Calu3 (cell line): ENCODE data around the gene KCNK3. TPM values are rescaled to one million over a fixed set of nuclear protein-coding genes. Genes with fewer than 3 reads are reported as not detected.
A peak's percentile ranks its signal among the peaks of the same experiment; 100 is the strongest.

Source experiments
- BruUV-seq: library from RNA; stranded (reverse); fragments of 400-500 nt; replicated peaks from 2 replicates; lab custom pipeline; 2021; lab: Mats Ljungman, UMichigan
- CTCF ChIA-PET: fragments of 300-600 bp; sonication (Branson Sonifier 250); formaldehyde crosslinking; loops from one replicate; lab custom pipeline; 2022; ENCODE audit warnings: antibody characterized with exemption; lab: Charles Lee
- DNase-seq: peaks from one replicate; pipeline ENCODE4 v3.0.0; 2022
- H3K27ac Mint-ChIP-seq: one replicate; pipeline ENCODE4 v1.8.0; 2022; ENCODE audit warnings: mixed read lengths; ENCODE audit not compliant: unreplicated experiment
- H3K27me3 Mint-ChIP-seq: one replicate; pipeline ENCODE4 v1.8.0; 2022; ENCODE audit warnings: mixed read lengths; ENCODE audit not compliant: unreplicated experiment
- H3K36me3 Mint-ChIP-seq: one replicate; pipeline ENCODE4 v1.8.0; 2022; ENCODE audit warnings: mild to moderate bottlenecking, moderate library complexity, mixed read lengths; ENCODE audit not compliant: insufficient read depth, unreplicated experiment
- H3K4me1 Mint-ChIP-seq: one replicate; pipeline ENCODE4 v1.8.0; 2022; ENCODE audit warnings: mild to moderate bottlenecking, low read depth, mixed read lengths; ENCODE audit not compliant: unreplicated experiment
- H3K4me3 Mint-ChIP-seq: one replicate; pipeline ENCODE4 v1.8.0; 2022; ENCODE audit warnings: mild to moderate bottlenecking, low read depth, moderate library complexity, mixed read lengths; ENCODE audit not compliant: unreplicated experiment
- H3K9me3 Mint-ChIP-seq: one replicate; pipeline ENCODE4 v1.8.0; 2022; ENCODE audit warnings: low read depth, mixed read lengths; ENCODE audit not compliant: unreplicated experiment
- CTCF ChIP-seq: fragments of 200-600 bp; IDR thresholded peaks from one replicate; pipeline ENCODE4 v1.8.0; 2022; ENCODE audit warnings: antibody characterized with exemption; ENCODE audit not compliant: unreplicated experiment
- intact Hi-C: fragments of 100-400 bp; cut with micrococcal nuclease; formaldehyde crosslinking; loops from one replicate; pipeline ENCODE4 v1.10.0; 2022; ENCODE audit not compliant: unreplicated experiment
- total RNA-seq: library from RNA; stranded (reverse); gene quantifications from 2 replicates; pipeline ENCODE4 v1.2.3, GENCODE V29; 2022

Gene KCNK3
- total RNA-seq, 1 experiment from 2014 or later, result not detected

- Mint-ChIP-seq H3K4me3 (no peak overlapping the region), H3K27ac (no peak overlapping the region), H3K4me1 (peaks cover 25% of the 10 kb centered on the region), H3K36me3 (peaks cover 7% of the 10 kb centered on the region), H3K27me3 (peaks cover 46% of the 10 kb centered on the region), H3K9me3 (no peaks in the 10 kb centered on the region)
- BruUV-seq, result no TSS peak
- CTCF ChIA-PET, result no interaction called here
- no peak for TF ChIP-seq CTCF
- no peak for DNase-seq
- intact Hi-C loops, result no loop called here
Measured at GRCh38 chr2:26718949-26719686, 26.6 kb downstream of the KCNK3 start.

GRCh38 chr2:26720322-26721114, 28.0 kb downstream of the KCNK3 start:
- no peaks in the 10 kb centered on the region for H3K9me3 Mint-ChIP-seq
- DNase-seq, result peak; percentile 69
- CTCF ChIA-PET, result interaction anchor here (0.9 to 1.3 kb wide), 3 partner anchors 11 to 18 kb away, joined by 3 read pairs; no protein-coding TSS in a partner anchor
- TF ChIP-seq CTCF, result no peak
- peak overlapping the region; percentile 76 for H3K27ac Mint-ChIP-seq
- H3K36me3 Mint-ChIP-seq, result peaks cover 7% of the 10 kb centered on the region
- peaks cover 60% of the 10 kb centered on the region for H3K27me3 Mint-ChIP-seq
- peak overlapping the region; percentile 19 for H3K4me3 Mint-ChIP-seq
- intact Hi-C loops, result no loop called here
- peaks cover 35% of the 10 kb centered on the region for H3K4me1 Mint-ChIP-seq
- no TSS peak for BruUV-seq

GRCh38 chr2:26721115-26722032, 28.9 kb downstream of the KCNK3 start:
- no peaks in the 10 kb centered on the region for H3K9me3 Mint-ChIP-seq
- DNase-seq, result peak; percentile 43
- peaks cover 7% of the 10 kb centered on the region for H3K36me3 Mint-ChIP-seq
- intact Hi-C loops, result no loop called here
- no TSS peak for BruUV-seq
- H3K4me1 Mint-ChIP-seq, result peaks cover 35% of the 10 kb centered on the region
- H3K27me3 Mint-ChIP-seq, result peaks cover 61% of the 10 kb centered on the region
- H3K4me3 Mint-ChIP-seq, result no peak overlapping the region
- no peak overlapping the region for H3K27ac Mint-ChIP-seq
- no peak for TF ChIP-seq CTCF
- CTCF ChIA-PET, result no interaction called here

GRCh38 chr2:26722328-26722727, 29.8 kb downstream of the KCNK3 start:
- peaks cover 56% of the 10 kb centered on the region for H3K27me3 Mint-ChIP-seq
- CTCF ChIA-PET, result no interaction called here
- DNase-seq, result no peak
- peaks cover 7% of the 10 kb centered on the region for H3K36me3 Mint-ChIP-seq
- TF ChIP-seq CTCF, result no peak
- H3K4me3 Mint-ChIP-seq, result no peak overlapping the region
- H3K27ac Mint-ChIP-seq, result no peak overlapping the region
- no peaks in the 10 kb centered on the region for H3K9me3 Mint-ChIP-seq
- no TSS peak for BruUV-seq
- intact Hi-C loops, result no loop called here
- H3K4me1 Mint-ChIP-seq, result peaks cover 35% of the 10 kb centered on the region
